ENCODE results near the gene LDB2.

LDB2 gene

GRCh38 chr4:16483540-16483939 is 414.9 kb downstream of the LDB2 start:
- DNase-seq (ENCODE audit: low read depth) = no peak

- DNase-seq (ENCODE audit: low read depth) = no peak
Measured at GRCh38 chr4:16480011-16480410, 418.4 kb downstream of the LDB2 start.

- DNase-seq (ENCODE audit: low read depth) = no peak
Measured at GRCh38 chr4:16472537-16472936, 425.9 kb downstream of the LDB2 start.

- DNase-seq (ENCODE audit: low read depth) = no peak
Measured at GRCh38 chr4:16467061-16467460, 431.4 kb downstream of the LDB2 start.

GRCh38 chr4:16466581-16466980 is 431.9 kb downstream of the LDB2 start:
- DNase-seq (ENCODE audit: low read depth) = no peak

DNA sequence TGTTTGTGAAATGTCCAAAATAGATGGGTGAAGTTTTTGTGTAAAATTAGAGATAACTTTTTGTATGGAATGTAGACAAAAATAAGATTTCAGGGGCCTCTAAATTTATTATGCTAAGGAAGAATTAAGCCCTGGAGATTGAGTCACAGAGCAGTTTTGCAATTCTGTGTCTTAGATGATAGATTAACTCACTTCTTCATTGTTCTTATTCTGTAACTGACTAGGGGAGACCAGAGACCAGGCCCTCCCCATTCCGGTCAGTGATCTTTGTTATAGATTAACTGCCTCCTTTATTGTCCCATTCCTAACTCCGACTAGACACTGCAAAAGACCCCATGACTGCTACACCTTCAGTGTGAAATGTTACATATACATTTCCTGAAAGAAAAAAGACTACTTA is 433.8 kb downstream of the LDB2 start:
- DNase-seq (ENCODE audit: low read depth) = no peak

DNA sequence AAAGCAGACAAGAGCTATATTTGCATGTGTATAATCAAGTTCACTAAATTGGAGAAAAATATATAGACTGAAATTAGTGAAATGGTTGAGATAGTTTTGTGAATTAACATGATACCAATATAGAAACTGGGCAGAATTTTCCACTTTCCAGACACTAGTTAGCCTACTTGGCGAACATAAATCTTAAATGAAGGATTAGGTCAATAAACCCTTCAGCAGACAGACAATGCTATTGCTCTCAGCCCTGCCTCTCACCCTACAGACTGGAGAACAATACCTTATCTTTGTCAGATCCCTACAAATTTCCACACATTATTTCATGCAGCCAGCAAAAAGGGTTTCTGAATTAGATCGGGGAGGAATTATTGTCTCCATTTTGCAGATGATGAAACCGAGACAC is 435.8 kb downstream of the LDB2 start:
- DNase-seq (ENCODE audit: low read depth) = no peak

DNA sequence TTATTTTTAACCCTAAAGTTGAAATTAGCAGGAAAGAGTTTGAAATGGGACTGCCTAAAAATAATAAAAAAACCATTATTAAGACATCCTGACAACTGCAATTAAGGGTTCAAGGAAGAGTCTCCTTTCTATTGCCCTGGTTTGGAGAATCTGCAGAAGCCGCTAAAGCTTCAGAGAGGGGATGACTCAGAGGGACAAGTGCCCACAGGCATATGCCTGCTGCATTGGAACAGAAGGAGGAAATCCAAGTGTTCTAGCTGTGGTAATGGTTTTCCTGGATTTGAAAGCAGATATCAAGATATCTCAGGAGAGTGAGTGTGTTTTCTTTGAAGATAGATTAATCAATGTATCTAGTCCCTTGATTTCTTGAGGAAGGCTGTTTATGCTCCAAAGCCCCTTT is 437.1 kb downstream of the LDB2 start:
- DNase-seq (ENCODE audit: low read depth) = no peak

GRCh38 chr4:16457944-16458343 is 440.5 kb downstream of the LDB2 start:
- no peak for DNase-seq (ENCODE audit: low read depth)

All from non-pigmented ciliary epithelial cell (primary cell).